GM12878 (cell line): ENCODE measurements around the gene DIS3L2. TPM values are rescaled to one million over a fixed set of nuclear protein-coding genes. Genes with fewer than 3 reads are reported as not detected.

ENCODE experiments used
- ATAC-seq: fragments of 200-7000 bp; cut with Tn5 transposase; 3 replicates; pipeline ENCODE4 v1.9.1; 2020; ENCODE audit warnings: mild to moderate bottlenecking, moderate library complexity
- BruUV-seq: library from RNA; stranded (reverse); fragments of 400-500 nt; replicated peaks from 2 replicates; lab custom pipeline; 2021; lab: Mats Ljungman, UMichigan
- CTCF ChIA-PET: fragments of 300-600 bp; sonication (Branson Sonifier 250); formaldehyde crosslinking; extraction: SDS; loops from one replicate; lab custom pipeline; 2021; ENCODE audit warnings: inconsistent platforms; lab: Yijun Ruan, JAX
- POLR2A ChIA-PET: fragments of 350-600 bp; formaldehyde crosslinking; extraction: SDS; loops from one replicate; lab custom pipeline; 2021; ENCODE audit warnings: inconsistent platforms; lab: Charles Lee
- RAD21 ChIA-PET: fragments of 300-600 bp; sonication (Branson Sonifier 250); formaldehyde crosslinking; loops from one replicate; lab custom pipeline; 2023; ENCODE audit warnings: antibody characterized with exemption; ENCODE audit not compliant: unreplicated experiment; lab: Charles Lee
- SMC1A ChIA-PET: fragments of 300-600 bp; sonication (Branson Sonifier 250); formaldehyde crosslinking; loops from one replicate; lab custom pipeline; 2023; ENCODE audit not compliant: unreplicated experiment, uncharacterized antibody; lab: Charles Lee
- DNase-seq: peaks from one replicate; pipeline ENCODE4 v3.0.0-alpha.2; 2011; ENCODE audit warnings: low read depth, low spot score
- FAIRE-seq: peaks from 3 replicates; lab custom pipeline; 2011; peaks lifted over from hg19 to GRCh38; lab: Jason Lieb, UNC
- H2AFZ ChIP-seq: 2 replicates; pipeline ENCODE4 v1.6.0; 2011; ENCODE audit warnings: low read depth, low read length, control low read depth; ENCODE audit not compliant: control insufficient read depth
- H3K27ac ChIP-seq: 2 replicates; pipeline ENCODE4 v1.5.1; 2011; ENCODE audit warnings: control low read depth; ENCODE audit not compliant: control insufficient read depth, insufficient read depth
- H3K27me3 ChIP-seq, 2 experiments: replicated peaks in 1 of 2; 2 replicates each; pipeline versions ENCODE4 v1.6.0 to v1.6.1; 2011; ENCODE audit warnings: low read length in 1 of 2; ENCODE audit not compliant: control insufficient read depth in 2 of 2, insufficient read depth in 2 of 2
- H3K36me3 ChIP-seq, 2 experiments: 2 replicates each; pipeline ENCODE4 v1.5.1; 2011; ENCODE audit warnings: low read length in 1 of 2; ENCODE audit not compliant: control insufficient read depth in 2 of 2, insufficient read depth in 2 of 2
- H3K4me1 ChIP-seq: 2 replicates; pipeline ENCODE4 v1.6.1; 2011; ENCODE audit warnings: mild to moderate bottlenecking, low read length, moderate library complexity, mixed read lengths; ENCODE audit not compliant: control insufficient read depth, insufficient read depth
- H3K4me2 ChIP-seq: 2 replicates; pipeline ENCODE4 v1.6.0; 2011; ENCODE audit warnings: control low read depth; ENCODE audit not compliant: control insufficient read depth, insufficient read depth
- H3K4me3 ChIP-seq: fragments of 200-600 bp; sonication (generic); 2 replicates; pipeline ENCODE4 v1.5.1; 2016
- H3K79me2 ChIP-seq: 2 replicates; pipeline ENCODE4 v1.6.0; 2011; ENCODE audit warnings: low read length; ENCODE audit not compliant: control insufficient read depth, insufficient read depth
- H3K9ac ChIP-seq: 2 replicates; pipeline ENCODE4 v1.8.0; 2011; ENCODE audit warnings: low read length, control low read depth, mixed read lengths; ENCODE audit not compliant: control insufficient read depth, insufficient read depth
- H3K9me3 ChIP-seq: replicated peaks from 3 replicates; pipeline ENCODE4 v1.5.1; 2011; ENCODE audit warnings: mild to moderate bottlenecking, low read length; ENCODE audit not compliant: control insufficient read depth, insufficient read depth
- H4K20me1 ChIP-seq: 2 replicates; pipeline ENCODE4 v1.6.0; 2011; ENCODE audit not compliant: control insufficient read depth, insufficient read depth
- HDAC6 ChIP-seq: fragments of 200-600 bp; sonication (generic); IDR thresholded peaks from one replicate; pipeline ENCODE4 v1.8.0; 2017; ENCODE audit warnings: antibody characterized with exemption; ENCODE audit not compliant: unreplicated experiment
- HSF1 ChIP-seq: fragments of 150-350 bp; IDR thresholded peaks from 2 replicates; pipeline ENCODE4 v1.6.1; 2014; ENCODE audit warnings: mild to moderate bottlenecking, low read depth, low read length
- IRF5 ChIP-seq: fragments of 450-650 bp; IDR thresholded peaks from 2 replicates; pipeline ENCODE4 v1.6.1; 2017; ENCODE audit warnings: borderline replicate concordance
- MTA2 ChIP-seq: fragments of 450-650 bp; IDR thresholded peaks from 2 replicates; pipeline ENCODE4 v1.6.1; 2016; ENCODE audit warnings: low read depth, mild to moderate bottlenecking, moderate library complexity
- MTA3 ChIP-seq: IDR thresholded peaks from 2 replicates; pipeline ENCODE4 v1.6.1; 2012; ENCODE audit warnings: low read length, inconsistent platforms, borderline replicate concordance
- PAX8 ChIP-seq: fragments of 450-650 bp; IDR thresholded peaks from 2 replicates; pipeline ENCODE4 v1.6.1; 2017; ENCODE audit warnings: mild to moderate bottlenecking, moderate library complexity
- POU2F2 ChIP-seq: IDR thresholded peaks from 3 replicates; pipeline ENCODE4 v1.6.1; 2011; ENCODE audit warnings: low read depth, mild to moderate bottlenecking, low read length, borderline replicate concordance
- RFX5 ChIP-seq: IDR thresholded peaks from 2 replicates; pipeline ENCODE4 v1.6.1; 2011; ENCODE audit warnings: low read depth, low read length, improper control_type of control experiment
- SMAD5 ChIP-seq: IDR thresholded peaks from 2 replicates; pipeline ENCODE4 v1.6.1; 2016; ENCODE audit warnings: antibody characterized with exemption, low read depth
- SP1 ChIP-seq: IDR thresholded peaks from one replicate; pipeline ENCODE4 v1.6.1; 2011; ENCODE audit warnings: low read depth, low read length
- TARDBP ChIP-seq: IDR thresholded peaks from 2 replicates; pipeline ENCODE4 v1.6.1; 2016; ENCODE audit warnings: borderline replicate concordance
- ZBTB33 ChIP-seq: fragments of 450-650 bp; IDR thresholded peaks from 2 replicates; pipeline ENCODE4 v1.6.1; 2017; ENCODE audit warnings: mild to moderate bottlenecking
- ZNF207 ChIP-seq: fragments of 450-650 bp; IDR thresholded peaks from 2 replicates; pipeline ENCODE4 v1.6.1; 2014; ENCODE audit warnings: antibody characterized with exemption, mild to moderate bottlenecking, borderline replicate concordance
- ZNF384 ChIP-seq: IDR thresholded peaks from 2 replicates; pipeline ENCODE4 v1.6.1; 2012; ENCODE audit warnings: low read depth, mild to moderate bottlenecking, low read length, improper control_type of control experiment, borderline replicate concordance
- ZNF592 ChIP-seq: fragments of 450-650 bp; IDR thresholded peaks from 2 replicates; pipeline ENCODE4 v1.6.1; 2017; ENCODE audit warnings: mild to moderate bottlenecking, moderate library complexity
- in situ Hi-C: fragments of 300-500 bp; cut with MboI; formaldehyde crosslinking; loops from 9 replicates; pipeline ENCODE4 v1.14.3; 2018; ENCODE audit warnings: mixed read lengths
- intact Hi-C: fragments of 100-400 bp; cut with micrococcal nuclease; formaldehyde crosslinking; loops from one replicate; pipeline ENCODE4 v1.14.2; 2022; ENCODE audit not compliant: unreplicated experiment
- polyA plus RNA-seq, 11 experiments: library from polyadenylated mRNA; depleted of rRNA in 4 of 11; unstranded in 6 of 11; stranded (reverse) in 5 of 11; fragments of >200 nt; fragmentation: Nextera tagmentation in 4 of 11; fragmentation: Illumina TruSeq in 1 of 11; extraction: Ambion mirVana in 4 of 11; extraction: Trizol in 1 of 11; gene quantifications; 1 replicate in 1 of 11; 2 replicates in 10 of 11; pipeline versions ENCODE4 v1.2.1 to v1.2.3, GENCODE V29; 2011 to 2016; ENCODE audit warnings: inconsistent platforms in 2 of 11, missing spikeins in 2 of 11, low read depth in 1 of 11
- total RNA-seq, 4 experiments: library from RNA; depleted of rRNA in 3 of 4; stranded (reverse); fragments of >200 nt in 3 of 4; fragmentation: Illumina TruSeq in 1 of 4; extraction: Trizol in 1 of 4; gene quantifications; 2 replicates each; pipeline versions ENCODE4 v1.2.1 to v1.2.3, GENCODE V29; 2013 to 2021

Gene DIS3L2
- total and polyA plus RNA-seq, 10 of the 15 experiments (the other 5 are each of a cell fraction or from before 2014, with no cell fraction given) = 3.5 to 27.1 (median 16.0) TPM

GRCh38 chr2:232094883-232095282 lies 133.4 kb downstream of the DIS3L2 start:
- TF ChIP-seq ZBTB33 (no peak), PAX8 (no peak), IRF5 (no peak), ZNF592 (no peak), RFX5 (no peak), MTA2 (no peak), ZNF207 (no peak), HDAC6 (no peak), POU2F2 (no peak), SMAD5 (no peak), TARDBP (no peak), SP1 (no peak), MTA3 (no peak), HSF1 (no peak), ZNF384 (no peak)
- in situ Hi-C loops = no loop called here
- no peaks in the 10 kb centered on the region for H3K4me1 ChIP-seq
- ChIA-PET CTCF (no interaction called here), RAD21 (no interaction called here), POLR2A (no interaction called here), SMC1A (no interaction called here)
- no peaks in the 10 kb centered on the region for H4K20me1 ChIP-seq
- ATAC-seq (no peak), DNase-seq (no peak), FAIRE-seq (no peak)
- H3K79me2 ChIP-seq = no peaks in the 10 kb centered on the region
- H3K9me3 ChIP-seq = peaks cover 4% of the 10 kb centered on the region; the same call in 2 of the 3 replicates
- intact Hi-C loops = no loop called here
- BruUV-seq = no TSS peak
- H3K36me3 ChIP-seq = peaks cover 0 to 3% of the 10 kb centered on the region in 2 experiments; a peak in 2 of 4 replicates
- no peak overlapping the region for H3K4me3 ChIP-seq
- H3K27me3 ChIP-seq = no peaks in the 10 kb centered on the region
- no peak overlapping the region for H3K4me2 ChIP-seq
- no peak overlapping the region for H2AFZ ChIP-seq
- H3K9ac ChIP-seq = no peak overlapping the region
- no peak overlapping the region for H3K27ac ChIP-seq
